GM12865 (cell line): ENCODE measurements around the gene FLYWCH2.
"Not testable (repeated sequence)": the region's sequence is repeated elsewhere in the genome, so short reads cannot be mapped to it uniquely, and the experiment has no call there.

Experiments used
- DNase-seq: peaks from one replicate; pipeline ENCODE4 v3.0.0; 2010; ENCODE audit warnings: low read depth
- H3K4me3 ChIP-seq: 2 replicates; pipeline ENCODE4 v1.5.1; 2011; ENCODE audit warnings: mild to moderate bottlenecking, low read depth, low read length, control low read depth
- CTCF ChIP-seq: IDR thresholded peaks from 2 replicates; pipeline ENCODE4 v1.5.1; 2011; ENCODE audit warnings: low read length, control low read depth, low read depth, inconsistent platforms; ENCODE audit not compliant: insufficient read depth; ENCODE audit errors: missing control alignments

The FLYWCH2 gene

GRCh38 chr16:2928796-2929195, 45.8 kb downstream of the FLYWCH2 start:
- no peak for DNase-seq
- TF ChIP-seq CTCF: no peak
- H3K4me3 ChIP-seq: no peak overlapping the region

- no peak for DNase-seq
- H3K4me3 ChIP-seq: no peak overlapping the region
- TF ChIP-seq CTCF: no peak
These were observed 46.7 kb downstream of the FLYWCH2 start for GRCh38 chr16:2929693-2930092.

GRCh38 chr16:2930236-2930635, 47.2 kb downstream of the FLYWCH2 start:
- TF ChIP-seq CTCF: no peak
- DNase-seq: no peak
- H3K4me3 ChIP-seq: no peak overlapping the region

GRCh38 chr16:2931231-2931914, 48.4 kb downstream of the FLYWCH2 start:
- DNase-seq, H3K4me3 ChIP-seq: not testable (repeated sequence)

- DNase-seq: no peak
- no peak for TF ChIP-seq CTCF
- H3K4me3 ChIP-seq: no peak overlapping the region
These were observed 50.1 kb downstream of the FLYWCH2 start for GRCh38 chr16:2933136-2933535.

- DNase-seq: no peak
- no peak for TF ChIP-seq CTCF
- no peak overlapping the region for H3K4me3 ChIP-seq
These were observed 50.7 kb downstream of the FLYWCH2 start for GRCh38 chr16:2933701-2934100.

- no peak for TF ChIP-seq CTCF
- no peak for DNase-seq
- no peak overlapping the region for H3K4me3 ChIP-seq
These were observed 51.4 kb downstream of the FLYWCH2 start for GRCh38 chr16:2934450-2934849.
